HG02870 (cell line): ENCODE data around the gene TDRD3.
"Not testable (repeated sequence)": the region's sequence is repeated elsewhere in the genome, so short reads cannot be mapped to it uniquely, and the experiment has no call there.

Experiments used
- ATAC-seq: cut with Tn5 transposase; IDR thresholded peaks from one replicate; pipeline ENCODE4 v1.9.1; 2021; ENCODE audit warnings: mild to moderate bottlenecking, moderate library complexity; ENCODE audit not compliant: unreplicated experiment

The TDRD3 gene

DNA sequence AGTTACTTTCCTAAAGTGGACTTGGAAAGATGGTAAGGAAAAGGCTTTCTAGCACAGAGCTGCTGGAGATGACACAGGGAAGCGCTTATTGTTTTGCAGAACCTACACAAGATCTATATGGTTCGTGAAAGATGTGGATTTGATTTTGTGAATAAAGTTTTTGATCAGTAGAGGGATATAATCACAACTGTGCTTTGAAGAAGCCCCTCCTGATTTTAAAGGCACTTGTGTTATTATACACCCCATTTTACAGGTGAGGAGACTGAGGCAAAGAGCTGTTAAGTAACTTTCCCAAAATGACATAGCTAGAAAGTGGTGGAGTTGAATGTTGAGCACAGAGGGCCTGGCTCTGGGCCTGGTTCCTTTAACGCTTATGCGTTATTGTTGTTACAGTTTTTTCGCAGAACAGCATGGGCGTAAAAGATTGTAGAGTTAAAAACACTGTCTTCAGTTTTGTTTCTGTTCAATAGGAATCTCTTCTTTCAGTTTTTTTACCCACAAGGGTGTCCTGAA is 1.4 kb downstream of the TDRD3 start:
- ATAC-seq = no peak

DNA sequence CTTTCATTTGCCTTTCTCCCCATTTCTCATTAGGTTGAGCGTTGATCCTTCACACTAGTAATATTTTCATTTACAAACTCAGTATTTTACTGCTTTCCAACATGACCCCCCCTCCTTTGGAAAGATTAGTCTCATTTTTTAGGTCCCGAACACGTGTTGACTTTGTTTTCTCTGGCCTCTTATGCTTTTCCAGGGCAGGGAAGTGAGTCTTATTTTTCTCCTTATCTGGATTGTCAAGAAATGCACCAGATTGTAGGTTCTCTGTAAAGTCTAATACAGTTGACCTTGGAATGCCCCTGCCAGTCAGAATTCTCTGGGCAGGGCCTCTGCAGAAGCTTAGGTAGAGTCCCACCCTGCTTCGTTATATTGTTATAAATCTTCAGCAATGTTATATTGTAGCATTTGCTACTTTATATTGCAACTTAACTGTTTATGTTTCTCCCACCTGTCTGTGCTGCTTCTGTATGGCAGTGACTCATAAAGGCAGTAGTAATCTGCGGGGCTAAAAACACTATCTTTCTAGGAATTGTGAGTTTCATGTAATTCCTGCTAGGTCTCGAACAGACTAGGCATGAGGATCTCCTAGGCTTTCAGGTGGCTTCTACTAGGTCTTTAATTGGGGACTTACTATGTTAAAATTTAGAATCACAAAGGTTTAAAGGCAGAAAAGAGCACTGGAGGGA is 2.0 kb downstream of the TDRD3 start:
- no peak for ATAC-seq

DNA sequence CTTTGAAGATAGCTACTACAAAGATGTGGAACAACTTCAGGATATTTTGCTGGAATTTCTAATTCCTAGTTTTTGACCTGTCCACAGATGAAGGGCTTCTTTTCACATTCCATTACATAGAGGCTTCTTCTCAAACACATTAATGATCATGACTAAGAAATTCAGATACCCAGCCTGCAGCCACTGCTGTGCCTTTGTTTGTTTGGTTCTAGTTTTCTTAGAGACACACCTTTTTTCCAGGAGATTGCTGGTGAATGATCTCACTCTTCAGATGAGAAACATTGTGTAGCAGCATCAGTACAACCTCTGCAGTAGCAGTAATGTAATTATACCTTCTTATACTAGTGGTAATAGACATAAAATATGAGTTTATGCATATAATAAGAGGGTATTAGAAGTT is 5.0 kb downstream of the TDRD3 start:
- no peak for ATAC-seq

DNA sequence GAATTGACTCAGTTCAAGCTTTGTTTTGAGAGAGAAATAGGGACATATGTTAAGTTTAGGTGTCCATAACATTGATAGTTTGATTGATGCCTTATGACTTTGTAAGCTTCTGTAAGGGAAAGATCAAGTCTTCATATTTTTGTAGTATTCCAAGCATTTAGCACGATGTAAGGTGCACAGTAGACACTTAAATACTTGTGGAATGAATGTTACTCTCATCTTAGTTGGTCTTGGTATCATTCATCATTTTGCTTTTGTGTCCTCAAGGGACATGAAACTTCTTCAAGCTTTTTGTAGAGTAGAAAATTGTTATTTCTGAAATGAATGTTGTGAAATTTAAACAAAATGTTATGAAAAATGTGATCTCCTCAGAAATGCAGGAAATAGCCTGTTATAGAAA is 10.1 kb downstream of the TDRD3 start:
- ATAC-seq = no peak

DNA sequence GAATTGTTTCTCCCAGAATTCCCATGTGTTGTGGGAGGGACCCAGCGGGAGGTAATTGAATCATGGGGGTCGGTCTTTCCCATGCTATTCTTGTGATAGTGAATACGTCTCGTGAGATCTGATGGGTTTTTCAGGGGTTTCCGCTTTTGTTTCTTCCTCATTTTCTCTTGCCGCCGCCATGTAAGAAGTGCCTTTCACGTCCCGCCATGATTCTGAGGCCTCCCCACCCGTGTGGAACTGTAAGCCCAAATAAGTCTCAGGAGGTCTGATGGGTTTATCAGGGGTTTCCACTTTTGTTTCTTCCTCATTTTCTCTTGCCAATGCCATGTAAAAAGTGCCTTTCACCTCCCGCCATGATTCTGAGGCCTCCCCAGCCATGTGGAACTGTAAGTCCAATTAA is 10.8 kb downstream of the TDRD3 start:
- not testable (repeated sequence) for ATAC-seq

DNA sequence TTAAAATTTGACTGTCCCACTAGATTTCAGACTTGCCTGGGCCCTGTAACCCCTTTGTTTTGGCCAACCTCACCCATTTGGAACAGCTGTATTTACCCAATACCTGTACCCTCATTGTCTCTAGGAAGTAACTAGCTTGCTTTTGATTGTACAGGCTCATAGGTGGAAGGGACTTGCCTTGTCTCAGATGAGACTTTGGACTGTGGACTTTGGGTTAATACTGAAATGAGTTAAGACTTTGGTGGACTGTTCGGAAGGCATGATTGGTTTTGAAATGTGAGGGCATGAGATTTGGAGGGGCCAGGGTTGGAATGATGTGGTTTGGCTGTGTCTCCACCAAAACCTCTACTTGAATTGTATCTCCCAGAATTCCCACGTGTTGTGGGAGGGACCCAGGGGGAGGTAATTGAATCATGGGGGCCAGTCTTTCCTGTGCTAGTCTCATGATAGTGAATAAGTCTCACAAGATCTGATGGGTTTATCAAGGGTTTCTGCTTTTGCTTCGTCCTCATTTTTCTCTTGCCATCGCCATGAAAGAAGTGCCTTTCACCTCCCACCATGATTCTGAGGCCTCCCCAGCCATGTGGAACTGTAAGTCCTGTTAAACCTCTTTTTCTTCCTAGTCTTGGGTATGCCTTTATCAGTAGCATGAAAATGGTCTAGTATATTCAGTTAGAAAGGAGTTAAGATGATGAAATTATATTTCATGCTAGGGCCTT is 12.7 kb downstream of the TDRD3 start:
- ATAC-seq = not testable (repeated sequence)

DNA sequence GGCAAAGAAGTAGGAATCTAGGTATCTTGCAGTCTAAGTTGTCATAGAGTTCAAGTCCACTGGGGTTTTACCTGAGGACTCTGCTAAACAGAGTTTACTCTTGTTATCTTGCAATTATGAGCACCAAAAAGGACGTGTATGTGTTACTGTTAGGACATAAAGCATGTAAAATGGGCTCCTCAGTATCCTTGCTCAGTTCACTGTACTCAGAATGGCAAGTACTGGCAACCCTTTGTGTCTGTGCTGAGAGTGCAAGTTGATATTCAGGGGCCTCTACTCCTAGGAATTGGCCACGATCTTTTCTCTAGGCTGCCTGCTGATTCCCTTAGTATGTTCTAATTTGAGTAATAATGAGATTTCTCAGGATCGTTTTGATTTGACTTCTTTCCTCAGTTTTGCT is 13.3 kb downstream of the TDRD3 start:
- no peak for ATAC-seq

DNA sequence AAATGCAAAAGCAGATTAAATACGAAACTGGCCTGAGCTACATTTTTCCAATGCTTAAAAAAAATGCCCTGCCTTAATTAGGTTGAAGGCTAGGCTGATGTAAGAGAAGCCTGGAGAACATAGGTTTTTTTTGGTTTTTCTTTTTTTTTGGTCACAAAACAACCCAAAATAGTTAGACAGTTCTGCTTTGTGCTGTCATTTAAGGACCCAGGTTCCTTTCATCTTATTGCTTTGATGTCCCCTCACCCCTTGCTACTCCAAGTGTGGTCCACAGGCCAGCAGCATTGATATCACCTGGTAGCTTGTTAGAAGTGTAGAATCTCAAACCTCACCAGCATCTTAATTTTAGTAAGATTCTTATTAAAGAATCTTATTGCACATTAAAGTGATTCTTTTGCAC is 14.4 kb downstream of the TDRD3 start:
- ATAC-seq = no peak

DNA sequence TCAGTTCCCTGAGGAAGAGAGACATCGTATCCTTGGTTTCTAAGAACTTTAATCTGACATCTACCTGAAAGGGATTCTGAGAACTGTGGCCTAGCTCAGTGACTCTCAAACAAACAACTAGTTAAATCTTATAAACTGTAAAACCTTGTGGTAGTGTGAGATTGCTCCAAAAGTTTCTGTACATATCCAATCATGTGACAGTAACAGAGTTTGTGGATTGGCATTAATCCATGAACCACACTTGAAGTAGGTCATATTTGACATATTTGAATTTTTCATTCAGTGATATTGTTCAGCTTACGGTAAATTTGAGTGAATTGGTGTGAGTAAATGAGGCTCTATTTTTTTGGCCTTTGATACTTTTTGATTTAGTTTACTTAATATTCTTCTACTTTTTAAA is 15.0 kb downstream of the TDRD3 start:
- ATAC-seq = no peak

DNA sequence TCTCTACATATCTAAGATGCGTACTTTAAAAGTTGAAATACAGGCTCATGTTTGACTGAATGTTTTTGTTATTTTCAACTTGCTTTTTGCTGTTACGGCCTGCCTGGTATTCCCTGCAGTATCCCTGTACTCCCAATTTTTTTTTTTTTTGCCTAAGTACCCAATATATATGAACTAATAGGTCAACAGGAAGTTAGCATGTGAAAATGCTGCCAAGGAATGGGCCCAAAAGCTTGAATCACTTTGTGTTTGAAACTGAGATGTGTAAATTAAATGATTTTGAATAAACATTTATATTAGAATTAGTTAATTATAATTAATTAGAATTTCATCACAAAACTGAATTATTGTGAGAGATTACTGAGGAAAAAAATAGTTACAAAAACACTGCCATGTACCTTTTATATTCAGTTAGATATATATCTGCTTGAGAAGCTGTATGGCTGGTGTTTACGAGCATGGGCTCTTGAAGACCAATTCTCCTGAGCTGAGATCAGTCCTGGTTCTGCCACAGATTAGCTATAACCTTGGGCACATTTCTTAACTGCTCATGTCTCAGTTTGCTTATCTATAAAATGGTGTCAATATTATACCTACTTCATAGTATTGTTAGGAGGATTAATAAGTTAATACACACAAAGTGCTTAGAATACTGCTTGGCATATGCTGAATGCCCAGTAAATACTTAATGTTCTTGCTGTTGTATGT is 16.0 kb downstream of the TDRD3 start:
- no peak for ATAC-seq

DNA sequence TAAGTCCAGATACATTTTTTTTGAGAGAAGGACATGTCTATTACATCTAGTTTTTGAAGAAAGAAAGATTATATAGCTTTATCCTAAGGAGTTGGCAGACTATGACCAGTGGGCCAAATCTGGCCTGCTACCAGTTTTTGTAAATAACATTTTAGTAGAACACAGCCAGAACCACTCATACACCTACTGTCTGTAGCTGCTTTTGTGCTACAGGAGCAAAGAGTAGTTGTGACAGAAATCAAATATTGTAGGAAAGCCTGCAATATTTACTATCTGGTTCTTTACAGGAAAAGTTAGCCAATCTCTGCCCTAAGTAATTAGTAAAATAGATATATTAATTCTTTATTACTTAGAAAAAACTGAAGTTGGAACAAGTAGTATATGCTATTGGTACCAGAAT is 17.2 kb downstream of the TDRD3 start:
- ATAC-seq = no peak

DNA sequence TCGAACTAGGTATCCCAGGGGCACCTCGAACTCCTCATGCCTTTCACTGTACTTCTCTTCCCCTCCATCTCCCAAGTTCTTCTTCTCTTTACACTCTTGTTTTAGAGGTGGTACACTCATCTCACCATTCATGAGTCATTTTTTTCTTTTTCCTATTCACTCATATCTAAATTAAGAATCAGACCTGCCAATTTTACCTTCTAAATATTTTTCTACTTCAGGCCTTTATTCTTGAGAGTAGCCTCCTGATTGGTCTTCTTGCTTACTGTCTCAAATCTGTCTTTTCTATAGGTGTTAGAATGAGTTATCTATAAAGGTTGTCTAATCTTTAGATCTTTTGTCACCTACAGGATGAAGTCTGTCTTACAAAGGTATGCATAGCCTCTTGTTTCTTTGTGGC is 20.7 kb downstream of the TDRD3 start:
- ATAC-seq = peak; percentile 58

DNA sequence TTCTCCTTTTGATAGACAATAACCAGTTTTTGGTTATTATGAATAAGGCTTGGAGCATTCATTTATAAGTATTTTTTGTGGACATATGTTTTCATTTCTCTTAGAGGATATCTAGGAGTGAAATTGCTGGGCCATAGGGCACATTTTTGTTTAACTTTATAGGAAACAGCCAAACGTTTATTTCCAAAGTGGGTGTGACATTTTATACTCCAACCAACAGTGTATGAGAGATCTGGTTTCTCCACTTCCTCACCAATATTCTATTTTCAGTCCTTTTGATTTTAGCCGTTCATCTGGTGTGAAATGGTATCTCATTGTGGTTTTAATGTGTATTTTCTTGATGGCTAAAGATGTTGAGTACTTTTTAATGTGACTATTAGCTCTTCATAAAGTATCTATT is 21.9 kb downstream of the TDRD3 start:
- ATAC-seq = no peak

DNA sequence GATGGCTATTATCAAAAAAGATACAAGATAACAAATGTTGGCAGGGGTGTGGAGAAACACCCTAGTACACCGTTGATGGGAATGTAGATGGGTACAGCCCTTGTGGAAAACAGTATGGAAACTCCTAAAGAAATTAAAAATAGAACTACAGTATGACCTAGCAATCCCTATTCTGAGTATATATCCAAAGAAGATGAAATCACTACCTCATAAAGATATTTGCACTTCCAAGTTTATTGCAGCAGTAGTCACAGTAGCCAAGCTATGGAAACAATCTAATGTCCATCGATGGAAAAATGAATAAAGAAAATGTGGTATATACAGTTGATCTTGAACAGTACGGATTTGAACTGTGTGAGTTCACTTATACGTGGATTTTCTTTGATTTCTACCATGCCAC is 28.3 kb downstream of the TDRD3 start:
- ATAC-seq = no peak

DNA sequence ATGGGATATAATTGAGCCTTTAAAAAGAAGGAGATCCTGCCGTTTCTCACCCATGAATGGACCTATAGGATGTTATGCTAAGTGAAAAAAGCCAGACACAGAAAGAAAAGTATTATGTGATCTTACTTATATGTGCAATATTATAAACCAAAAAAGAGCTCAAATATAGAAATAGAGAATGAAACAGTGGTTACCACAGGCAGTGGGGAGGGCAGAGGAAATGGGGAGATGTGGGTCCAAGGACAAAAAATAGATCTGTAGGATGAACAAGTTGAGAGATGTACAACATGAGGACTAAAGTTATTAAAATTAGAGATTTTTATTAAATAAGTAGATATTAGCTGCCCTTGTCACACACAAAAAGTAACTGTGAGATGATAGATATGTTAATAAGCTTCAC is 29.1 kb downstream of the TDRD3 start:
- ATAC-seq = no peak

DNA sequence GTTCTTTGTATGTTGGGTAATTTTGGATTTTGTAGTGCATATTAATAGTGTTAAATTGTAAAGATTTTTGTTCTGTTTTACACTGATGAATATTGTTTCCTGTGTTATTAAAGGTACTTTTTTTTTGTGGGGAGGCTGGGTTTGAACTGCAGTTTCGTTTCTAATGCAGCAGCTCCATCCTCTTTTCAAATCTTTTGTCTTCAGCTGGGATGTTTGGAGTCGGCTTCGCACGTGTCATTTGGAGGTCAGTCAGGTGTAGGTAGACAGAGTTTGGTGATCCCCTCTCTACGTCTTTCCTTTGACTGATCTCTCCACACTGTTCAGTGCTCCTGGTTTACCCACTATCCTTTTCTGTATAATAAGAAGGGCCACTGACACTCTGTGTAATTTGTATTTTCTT is 30.3 kb downstream of the TDRD3 start:
- ATAC-seq = peak; percentile 52

DNA sequence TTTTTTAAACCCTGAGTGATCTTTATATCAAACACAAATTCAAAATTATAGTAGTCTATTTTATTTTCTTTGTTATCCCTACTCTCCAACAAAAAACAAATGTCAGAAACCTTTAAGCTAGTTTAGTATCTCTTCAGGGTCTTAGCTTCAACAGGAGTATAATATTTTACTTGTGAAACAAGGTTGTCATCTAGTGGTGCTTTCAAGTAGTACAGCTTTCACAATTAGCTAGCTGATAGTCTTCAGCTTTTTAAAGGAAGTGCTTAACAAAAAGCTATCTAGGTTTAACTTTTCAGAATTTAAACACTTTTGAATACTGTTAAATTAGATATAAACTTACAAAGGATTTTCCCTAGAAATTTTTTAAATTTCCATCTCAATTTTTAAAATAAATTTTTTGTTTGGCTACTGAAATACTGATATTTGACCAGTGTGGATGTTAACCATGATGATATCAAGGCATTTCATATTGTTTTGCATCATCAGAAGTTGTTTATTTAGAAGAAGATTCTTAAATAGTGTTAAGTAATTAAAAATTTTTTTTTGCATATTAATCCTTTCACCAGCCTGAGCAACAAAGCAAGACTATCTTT is 34.2 kb downstream of the TDRD3 start:
- ATAC-seq = peak; percentile 64

DNA sequence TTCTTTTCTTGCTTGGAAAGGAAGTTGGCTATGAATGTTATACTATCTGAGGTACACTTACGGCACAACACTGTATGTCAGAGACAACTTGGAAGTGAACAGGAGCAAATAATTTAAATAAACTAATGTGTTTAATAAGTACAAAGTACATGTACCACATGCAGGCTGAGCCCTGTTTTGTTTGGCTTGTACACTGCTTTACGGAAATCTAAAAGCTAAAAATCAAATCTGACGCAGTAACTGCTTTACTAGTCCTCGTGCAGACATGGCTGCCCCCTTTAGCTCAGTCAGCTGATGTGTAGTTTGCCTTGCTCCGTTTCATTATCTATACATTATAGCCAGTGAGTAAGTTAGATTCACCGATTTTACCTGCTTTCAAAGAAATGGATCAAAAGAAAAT is 36.5 kb downstream of the TDRD3 start:
- no peak for ATAC-seq

DNA sequence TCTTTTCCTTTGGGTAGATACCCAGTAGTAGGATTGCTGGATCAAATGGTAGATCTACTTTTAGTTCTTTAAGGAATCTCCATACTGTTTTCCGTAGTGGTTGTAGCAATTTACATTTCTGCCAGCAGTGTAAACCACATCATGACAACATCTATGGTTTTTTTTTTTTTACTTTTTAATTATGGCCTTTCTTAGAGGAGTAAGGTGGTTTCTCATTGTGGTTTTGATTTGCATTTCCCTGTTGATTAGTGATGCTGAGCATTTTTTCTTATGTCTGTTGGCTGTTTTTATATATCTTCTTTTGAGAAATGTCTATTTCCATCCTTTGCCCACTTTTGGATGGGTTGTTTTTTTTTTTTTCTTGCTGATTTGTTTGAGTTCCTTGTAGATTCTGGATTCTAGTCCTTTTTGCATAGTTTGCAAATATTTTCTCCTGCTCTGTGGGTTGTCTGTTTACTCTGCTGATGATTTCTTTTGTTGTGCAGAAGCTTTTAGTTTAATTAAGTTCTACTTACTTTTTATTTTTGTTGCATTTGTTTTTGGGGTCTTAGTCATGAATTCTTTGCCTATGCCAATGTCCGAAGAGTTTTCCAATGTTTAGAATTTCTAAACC is 38.8 kb downstream of the TDRD3 start:
- ATAC-seq = no peak

DNA sequence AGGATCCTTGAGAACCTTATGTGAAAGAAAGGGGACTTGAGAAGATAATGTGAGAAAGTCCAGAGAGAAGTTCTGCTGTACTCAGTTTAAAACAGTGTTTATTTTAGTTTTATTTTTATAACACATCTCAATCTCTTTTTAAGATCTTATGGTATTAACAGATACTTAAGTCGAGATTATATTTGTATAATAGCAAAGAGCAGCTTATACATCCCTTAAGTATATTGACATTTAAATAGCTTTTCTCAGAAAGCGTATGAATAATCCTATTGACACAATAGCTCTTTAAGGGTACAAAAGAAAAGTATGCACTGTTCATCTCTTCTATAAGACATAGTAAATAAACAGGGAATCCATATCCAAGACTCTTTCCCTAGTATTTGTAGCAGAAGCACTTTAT is 42.2 kb downstream of the TDRD3 start:
- no peak for ATAC-seq

DNA sequence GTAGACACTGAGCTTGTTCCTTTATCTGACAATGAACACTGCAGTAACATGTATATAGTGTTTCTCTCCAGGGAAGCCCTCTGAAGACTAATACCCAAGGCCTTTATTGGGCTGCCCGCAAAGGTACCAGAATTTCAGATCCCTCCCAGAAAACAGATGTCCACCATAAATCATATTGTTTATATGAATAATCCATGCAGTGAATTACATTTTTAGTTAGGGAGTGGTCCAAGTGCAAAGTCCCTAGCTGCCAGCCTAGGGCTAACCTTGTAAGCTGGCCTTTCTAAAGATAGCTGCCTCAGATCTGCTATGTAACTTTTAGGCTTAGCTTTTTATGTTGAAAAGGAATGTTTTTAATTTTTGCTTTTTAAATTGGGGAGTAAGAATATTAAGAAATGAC is 44.7 kb downstream of the TDRD3 start:
- no peak for ATAC-seq
